K562 (cell line): Measurements from ENCODE around the gene MDC1. TPM values are rescaled to one million over a fixed set of nuclear protein-coding genes. Genes with fewer than 3 reads are reported as not detected.

Source experiments
- HMGXB4 ChIP-seq: sonication (generic); formaldehyde crosslinking; IDR thresholded peaks from 2 replicates; pipeline ENCODE4 v1.8.1; 2023; ENCODE audit warnings: mild to moderate bottlenecking, missing genetic modification reagents
- MGA ChIP-seq: fragments of 450-650 bp; IDR thresholded peaks from 2 replicates; pipeline ENCODE4 v1.6.1; 2016; ENCODE audit warnings: mild to moderate bottlenecking, moderate library complexity
- NR2C1 ChIP-seq, 2 experiments: fragments of 450-650 bp; IDR thresholded peaks; 2 replicates each; pipeline ENCODE4 v1.6.1; 2017; ENCODE audit warnings: mild to moderate bottlenecking in 2 of 2, antibody characterized with exemption in 1 of 2, inconsistent platforms in 1 of 2, missing compliant biosample characterization in 1 of 2, missing genetic modification characterization in 1 of 2
- SAP30 ChIP-seq: fragments of 200-600 bp; sonication (generic); IDR thresholded peaks from 2 replicates; pipeline ENCODE4 v1.6.1; 2012; ENCODE audit warnings: borderline replicate concordance, low read depth, mild to moderate bottlenecking, moderate library complexity, low read length, control low read depth, inconsistent platforms; ENCODE audit not compliant: insufficient read depth, poor library complexity, severe bottlenecking
- SRSF3 ChIP-seq: fragments of 200-400 bp; formaldehyde crosslinking; IDR thresholded peaks from 2 replicates; pipeline ENCODE4 v1.6.1; 2016; ENCODE audit warnings: mild to moderate bottlenecking, low read length, moderate library complexity; ENCODE audit not compliant: insufficient read depth
- STAT5A ChIP-seq: IDR thresholded peaks from 2 replicates; pipeline ENCODE4 v1.6.1; 2012; ENCODE audit warnings: low read length, inconsistent platforms, borderline replicate concordance
- TCF15 ChIP-seq: fragments of 250-450 bp; sonication (Bioruptor Pico); IDR thresholded peaks from 2 replicates; pipeline ENCODE4 v1.8.0; 2022; ENCODE audit warnings: moderate library complexity, mild to moderate bottlenecking, inconsistent platforms
- ZC3H4 ChIP-seq: sonication (generic); formaldehyde crosslinking; IDR thresholded peaks from 2 replicates; pipeline ENCODE4 v1.9.0; 2021; ENCODE audit warnings: missing genetic modification reagents, borderline replicate concordance
- polyA plus RNA-seq, 8 experiments: library from polyadenylated mRNA; depleted of rRNA in 4 of 8; stranded (reverse) in 5 of 8; unstranded in 3 of 8; fragments of >200 nt; fragmentation: Nextera tagmentation in 2 of 8; fragmentation: Illumina TruSeq in 1 of 8; extraction: Ambion mirVana in 2 of 8; extraction: Trizol in 1 of 8; gene quantifications; 2 replicates each; pipeline versions ENCODE4 v1.2.1 to v1.2.3, GENCODE V29; 2011 to 2014; ENCODE audit warnings: inconsistent platforms in 1 of 8, missing spikeins in 1 of 8
- total RNA-seq, 7 experiments: library from RNA; depleted of rRNA in 6 of 7; stranded (reverse); fragments of >200 nt in 6 of 7; fragmentation: Illumina TruSeq in 2 of 7; extraction: Trizol in 2 of 7; gene quantifications; 2 replicates each; pipeline versions ENCODE4 v1.2.1 to v1.2.3, GENCODE V29; 2011 to 2021; ENCODE audit warnings: low replicate concordance in 1 of 7

The MDC1 gene
- total and polyA plus RNA-seq, 9 of the 15 experiments (the other 6 are each of a cell fraction or from before 2014, with no cell fraction given), result 8.2 to 114 (median 20.0) TPM

- TF ChIP-seq MGA (no peak), NR2C1 (IDR thresholded peaks at IDR 0.05) (no peak), NR2C1 (tag; IDR thresholded peaks at IDR 0.05) (no peak), TCF15 (CRISPR knock-in tag) (no peak), ZC3H4 (no peak; the same call in 1 of the 2 replicates), STAT5A (no peak; the same call in 1 of the 2 replicates), SRSF3 (no peak), HMGXB4 (CRISPR knock-in tag) (peak; percentile 69), SAP30 (peak; percentile 94)
Measured at GRCh38 chr6:30721198-30722024, 4.3 kb upstream of the MDC1 start (continued).
